Neural progenitor cell (in vitro differentiated cells): ENCODE measurements around the gene FAM3C.
A peak's percentile ranks its signal among the peaks of the same experiment; 100 is the strongest.

Source experiments
- EZH2 ChIP-seq: fragments of 200-600 bp; sonication (generic); IDR thresholded peaks from 2 replicates; pipeline ENCODE4 v1.6.1; 2017; ENCODE audit warnings: antibody characterized with exemption, mild to moderate bottlenecking, moderate library complexity
- EZH2phosphoT487 ChIP-seq: fragments of 200-600 bp; sonication (generic); IDR thresholded peaks from 2 replicates; pipeline ENCODE4 v1.6.1; 2017; ENCODE audit warnings: antibody characterized with exemption
- TF ChIP-seq, protein P1 (sequence below): fragments of 200-600 bp; sonication (generic); IDR thresholded peaks from 2 replicates; pipeline ENCODE4 v1.5.1; 2017; ENCODE audit warnings: antibody characterized with exemption, mild to moderate bottlenecking

DNA sequence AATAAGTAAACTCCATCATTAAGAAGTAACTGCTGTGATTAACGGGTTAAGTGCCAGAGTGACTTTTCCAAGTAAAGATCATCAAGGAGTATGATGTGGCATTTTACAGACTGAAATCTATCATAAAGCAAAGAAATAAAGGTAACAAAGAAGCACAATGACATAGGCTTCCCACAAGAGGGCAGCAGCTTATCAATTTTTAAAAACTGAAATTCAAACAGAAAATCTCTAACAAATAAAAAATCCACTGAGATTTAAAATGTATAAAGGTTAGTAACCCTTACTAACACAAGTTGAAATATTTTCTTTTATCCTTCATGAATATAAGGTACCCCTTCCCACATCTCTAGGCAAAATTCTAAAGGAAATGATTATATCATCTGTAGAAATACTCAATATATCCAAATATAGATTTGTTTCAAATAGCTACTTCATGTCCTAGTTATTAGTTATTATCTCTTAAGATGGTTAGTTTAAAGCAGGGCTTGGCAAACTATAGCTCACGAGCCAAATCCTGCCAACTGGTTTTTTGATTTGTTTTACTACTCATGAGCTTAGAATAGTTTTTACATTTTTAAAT is 29.2 kb downstream of the FAM3C start:
- TF ChIP-seq, protein P1, sequence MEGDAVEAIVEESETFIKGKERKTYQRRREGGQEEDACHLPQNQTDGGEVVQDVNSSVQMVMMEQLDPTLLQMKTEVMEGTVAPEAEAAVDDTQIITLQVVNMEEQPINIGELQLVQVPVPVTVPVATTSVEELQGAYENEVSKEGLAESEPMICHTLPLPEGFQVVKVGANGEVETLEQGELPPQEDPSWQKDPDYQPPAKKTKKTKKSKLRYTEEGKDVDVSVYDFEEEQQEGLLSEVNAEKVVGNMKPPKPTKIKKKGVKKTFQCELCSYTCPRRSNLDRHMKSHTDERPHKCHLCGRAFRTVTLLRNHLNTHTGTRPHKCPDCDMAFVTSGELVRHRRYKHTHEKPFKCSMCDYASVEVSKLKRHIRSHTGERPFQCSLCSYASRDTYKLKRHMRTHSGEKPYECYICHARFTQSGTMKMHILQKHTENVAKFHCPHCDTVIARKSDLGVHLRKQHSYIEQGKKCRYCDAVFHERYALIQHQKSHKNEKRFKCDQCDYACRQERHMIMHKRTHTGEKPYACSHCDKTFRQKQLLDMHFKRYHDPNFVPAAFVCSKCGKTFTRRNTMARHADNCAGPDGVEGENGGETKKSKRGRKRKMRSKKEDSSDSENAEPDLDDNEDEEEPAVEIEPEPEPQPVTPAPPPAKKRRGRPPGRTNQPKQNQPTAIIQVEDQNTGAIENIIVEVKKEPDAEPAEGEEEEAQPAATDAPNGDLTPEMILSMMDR, result peak; percentile 87
- TF ChIP-seq EZH2 (no peak), EZH2phosphoT487 (no peak)
